CD14-positive monocyte (primary cell): ENCODE data around the gene BHMT. TPM values are rescaled to one million over a fixed set of nuclear protein-coding genes. Genes with fewer than 3 reads are reported as not detected.

ENCODE experiments used
- DNase-seq, 3 donors: peaks; one replicate each; pipeline ENCODE4 v3.0.0-alpha.2; 2011 to 2022
- H2AFZ ChIP-seq: 2 replicates; pipeline ENCODE4 v1.6.0; 2012; ENCODE audit warnings: mild to moderate bottlenecking, low read depth, low read length, inconsistent platforms; ENCODE audit not compliant: insufficient read depth, poor library complexity, severe bottlenecking
- H3K27ac ChIP-seq, 2 donors: 1 replicate in 1 of 2; 2 replicates in 1 of 2; pipeline ENCODE4 v1.5.1; 2012 to 2013; ENCODE audit warnings: low read length in 2 of 2, control low read depth in 1 of 2, inconsistent platforms in 1 of 2, low read depth in 1 of 2, mild to moderate bottlenecking in 1 of 2
- H3K27me3 ChIP-seq, 2 donors: one replicate each; pipeline versions ENCODE4 v1.6.0 to v1.6.1; 2011 to 2013; ENCODE audit warnings: low read length in 2 of 2; ENCODE audit not compliant: control insufficient read depth in 2 of 2, insufficient read depth in 2 of 2
- H3K36me3 ChIP-seq, 2 donors: replicated peaks in 1 of 2; 1 replicate in 1 of 2; 2 replicates in 1 of 2; pipeline versions ENCODE4 v1.5.1 to v1.6.1; 2012 to 2013; ENCODE audit warnings: low read length in 2 of 2, control low read depth in 1 of 2, inconsistent platforms in 1 of 2, mild to moderate bottlenecking in 1 of 2; ENCODE audit not compliant: insufficient read depth in 2 of 2, control insufficient read depth in 1 of 2
- H3K4me1 ChIP-seq, 2 donors: 1 replicate in 1 of 2; 2 replicates in 1 of 2; pipeline versions ENCODE4 v1.5.1 to v1.6.1; 2012 to 2013; ENCODE audit warnings: low read length in 2 of 2, control low read depth in 1 of 2, inconsistent platforms in 1 of 2, mild to moderate bottlenecking in 1 of 2, moderate library complexity in 1 of 2; ENCODE audit not compliant: insufficient read depth in 2 of 2, control insufficient read depth in 1 of 2
- H3K4me2 ChIP-seq: replicated peaks from 2 replicates; pipeline ENCODE3; 2012; ENCODE audit warnings: low read length, moderate library complexity, mild to moderate bottlenecking; ENCODE audit not compliant: poor library complexity, severe bottlenecking; ENCODE audit errors: extremely low read depth
- H3K4me3 ChIP-seq, 3 experiments: fragments of 200-600 bp in 1 of 3; sonication (generic) in 1 of 3; replicated peaks in 1 of 3; 1 replicate in 2 of 3; 2 replicates in 1 of 3; pipeline ENCODE4 v1.5.1; 2011 to 2013; ENCODE audit warnings: low read length in 3 of 3, mild to moderate bottlenecking in 3 of 3, control low read depth in 2 of 3, low read depth in 2 of 3, inconsistent platforms in 1 of 3, moderate library complexity in 1 of 3
- H3K79me2 ChIP-seq: 2 replicates; pipeline ENCODE4 v1.6.0; 2012; ENCODE audit warnings: mild to moderate bottlenecking, control low read depth, inconsistent platforms, low read length, moderate library complexity; ENCODE audit not compliant: insufficient read depth
- H3K9ac ChIP-seq: 2 replicates; pipeline ENCODE4 v1.6.0; 2017; ENCODE audit warnings: low read length, mild to moderate bottlenecking; ENCODE audit not compliant: insufficient read depth, poor library complexity, severe bottlenecking
- H3K9me3 ChIP-seq, 2 donors: replicated peaks in 1 of 2; 1 replicate in 1 of 2; 2 replicates in 1 of 2; pipeline versions ENCODE4 v1.5.1 to v1.6.1; 2012 to 2013; ENCODE audit warnings: low read length in 2 of 2, control low read depth in 1 of 2; ENCODE audit not compliant: control insufficient read depth in 1 of 2, insufficient read depth in 1 of 2
- H4K20me1 ChIP-seq: 2 replicates; pipeline ENCODE4 v1.6.0; 2012; ENCODE audit warnings: mild to moderate bottlenecking, low read length, control low read depth, moderate library complexity; ENCODE audit not compliant: insufficient read depth
- H3K27ac Mint-ChIP-seq, 7 donors: one replicate each; pipeline ENCODE4 v1.8.0; 2020; ENCODE audit warnings: mild to moderate bottlenecking in 7 of 7, mixed read lengths in 7 of 7, moderate library complexity in 6 of 7, inconsistent platforms in 2 of 7
- H3K27me3 Mint-ChIP-seq, 3 donors: one replicate each; pipeline ENCODE4 v1.8.0; 2021 to 2022; ENCODE audit warnings: low read depth in 3 of 3, mild to moderate bottlenecking in 3 of 3, mixed read lengths in 3 of 3, moderate library complexity in 3 of 3, inconsistent platforms in 1 of 3
- H3K36me3 Mint-ChIP-seq, 2 donors: one replicate each; pipeline ENCODE4 v1.8.0; 2020; ENCODE audit warnings: mixed read lengths in 2 of 2, inconsistent platforms in 1 of 2, mild to moderate bottlenecking in 1 of 2
- H3K4me1 Mint-ChIP-seq: one replicate; pipeline ENCODE4 v1.8.0; 2020; ENCODE audit warnings: mild to moderate bottlenecking, mixed read lengths
- H3K4me3 Mint-ChIP-seq, 2 donors: one replicate each; pipeline ENCODE4 v1.8.0; 2020; ENCODE audit warnings: mild to moderate bottlenecking in 2 of 2, mixed read lengths in 2 of 2, moderate library complexity in 1 of 2
- H3K9me3 Mint-ChIP-seq, 7 donors: one replicate each; pipeline ENCODE4 v1.8.0; 2020 to 2022; ENCODE audit warnings: mixed read lengths in 7 of 7, mild to moderate bottlenecking in 6 of 7, moderate library complexity in 6 of 7, inconsistent platforms in 2 of 7
- WGBS: methylation state at CpG from one replicate; pipeline ENCODE4 v1.1.5; 2013; ENCODE audit warnings: missing lambda C conversion rate; ENCODE audit not compliant: insufficient coverage; 5-methylcytosine and 5-hydroxymethylcytosine counted together
- intact Hi-C, 2 donors: fragments of 100-400 bp; cut with micrococcal nuclease; formaldehyde crosslinking; loops; one replicate each; pipeline versions ENCODE4 v1.15.0 to v1.15.1; 2023
- polyA plus RNA-seq, 3 donors: library from polyadenylated mRNA; depleted of rRNA in 1 of 3; unstranded in 2 of 3; stranded (reverse) in 1 of 3; fragments of 300-500 nt in 2 of 3; fragments of >200 nt in 1 of 3; fragmentation: Illumina TruSeq in 2 of 3; gene quantifications; 1 replicate in 2 of 3; 2 replicates in 1 of 3; pipeline ENCODE4 v1.2.3, GENCODE V29; 2012 to 2021
- TF ChIP-seq, protein P1 (sequence below): fragments of 200-600 bp; IDR thresholded peaks from one replicate; pipeline ENCODE4 v1.8.0; 2022; ENCODE audit warnings: antibody characterized with exemption, mild to moderate bottlenecking

The BHMT gene
- polyA plus RNA-seq, 3 donors, result not detected

DNA sequence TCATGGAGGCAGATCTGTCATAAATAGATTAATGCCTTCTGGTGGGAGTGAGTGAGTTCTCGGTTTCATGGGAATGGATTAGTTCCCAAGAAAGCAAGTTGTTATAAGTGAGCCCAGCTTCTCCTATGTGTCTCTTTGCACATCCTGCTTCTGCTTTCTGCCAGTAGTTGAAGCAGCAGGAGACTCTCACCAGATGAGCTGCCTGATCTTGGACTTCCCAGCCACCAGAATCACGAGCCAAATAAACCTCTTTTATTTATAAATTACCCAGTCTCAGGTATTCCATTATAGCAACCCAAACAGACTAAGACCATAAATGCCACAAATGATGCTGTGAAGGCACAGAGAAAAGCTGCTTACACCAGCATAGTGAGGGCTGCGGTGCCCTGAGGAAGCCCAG, 28.9 kb downstream of the BHMT start:
- 70% methylated on average over 2 of the region's 3 CpGs for WGBS
- Mint-ChIP-seq H3K36me3 (no peaks in the 10 kb centered on the region), H3K4me1 (peaks cover 2% of the 10 kb centered on the region), H3K27me3 (peaks cover 0 to 5% (median 2%) of the 10 kb centered on the region in 3 donors), H3K27ac (no peak overlapping the region), H3K9me3 (peaks cover 4 to 16% (median 8%) of the 10 kb centered on the region in 7 donors), H3K4me3 (no peak overlapping the region)
- DNase-seq, result no peak
- Histone ChIP-seq H3K4me1 (no peaks in the 10 kb centered on the region), H3K27ac (no peak overlapping the region), H3K79me2 (no peaks in the 10 kb centered on the region), H3K36me3 (no peaks in the 10 kb centered on the region), H2AFZ (no peak overlapping the region), H3K9me3 (peaks cover 0 to 4% of the 10 kb centered on the region in 2 donors), H3K9ac (no peak overlapping the region), H4K20me1 (no peaks in the 10 kb centered on the region), H3K4me3 (no peak overlapping the region), H3K4me2 (no peak overlapping the region), H3K27me3 (no peaks in the 10 kb centered on the region)
- TF ChIP-seq, protein P1, sequence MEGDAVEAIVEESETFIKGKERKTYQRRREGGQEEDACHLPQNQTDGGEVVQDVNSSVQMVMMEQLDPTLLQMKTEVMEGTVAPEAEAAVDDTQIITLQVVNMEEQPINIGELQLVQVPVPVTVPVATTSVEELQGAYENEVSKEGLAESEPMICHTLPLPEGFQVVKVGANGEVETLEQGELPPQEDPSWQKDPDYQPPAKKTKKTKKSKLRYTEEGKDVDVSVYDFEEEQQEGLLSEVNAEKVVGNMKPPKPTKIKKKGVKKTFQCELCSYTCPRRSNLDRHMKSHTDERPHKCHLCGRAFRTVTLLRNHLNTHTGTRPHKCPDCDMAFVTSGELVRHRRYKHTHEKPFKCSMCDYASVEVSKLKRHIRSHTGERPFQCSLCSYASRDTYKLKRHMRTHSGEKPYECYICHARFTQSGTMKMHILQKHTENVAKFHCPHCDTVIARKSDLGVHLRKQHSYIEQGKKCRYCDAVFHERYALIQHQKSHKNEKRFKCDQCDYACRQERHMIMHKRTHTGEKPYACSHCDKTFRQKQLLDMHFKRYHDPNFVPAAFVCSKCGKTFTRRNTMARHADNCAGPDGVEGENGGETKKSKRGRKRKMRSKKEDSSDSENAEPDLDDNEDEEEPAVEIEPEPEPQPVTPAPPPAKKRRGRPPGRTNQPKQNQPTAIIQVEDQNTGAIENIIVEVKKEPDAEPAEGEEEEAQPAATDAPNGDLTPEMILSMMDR, result no peak
- intact Hi-C loops, result no loop called here

DNA sequence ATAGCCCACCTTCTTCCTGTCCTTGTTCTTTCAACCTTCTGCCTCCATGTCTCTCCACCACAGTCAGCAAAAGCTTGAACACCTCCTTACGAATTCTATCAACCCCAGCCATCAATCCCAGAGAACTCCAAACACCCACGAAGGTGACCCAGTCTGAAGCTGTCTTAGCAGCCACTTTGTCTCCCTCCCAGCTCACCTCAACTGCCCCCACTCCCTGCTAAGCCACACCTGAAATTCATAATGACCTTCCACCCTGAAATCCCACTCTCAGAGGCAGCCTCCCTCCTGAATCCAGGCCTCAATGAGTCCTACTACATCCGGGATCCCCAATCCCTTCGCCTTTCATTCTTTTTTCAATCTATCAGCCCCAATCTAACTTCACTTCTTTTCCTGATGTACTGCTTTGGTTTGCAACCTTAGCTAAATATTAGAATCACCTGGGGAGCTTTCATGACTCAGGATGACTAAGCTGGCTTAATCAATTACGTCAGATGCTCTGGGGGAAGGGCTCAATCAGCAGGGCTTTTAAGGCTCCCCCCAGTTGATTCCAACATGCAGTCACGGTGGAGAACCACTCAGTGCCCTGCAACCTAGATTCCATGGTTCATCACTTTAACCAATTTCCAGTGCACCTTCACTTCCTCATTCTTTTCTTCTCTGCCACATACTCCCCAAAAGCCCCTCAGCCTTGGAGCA, 32.2 kb downstream of the BHMT start:
- Histone ChIP-seq H4K20me1 (no peaks in the 10 kb centered on the region), H3K9ac (no peak overlapping the region), H3K27me3 (no peaks in the 10 kb centered on the region), H3K79me2 (no peaks in the 10 kb centered on the region), H3K4me3 (no peak overlapping the region), H3K9me3 (peaks cover 0 to 4% of the 10 kb centered on the region in 2 donors), H2AFZ (no peak overlapping the region), H3K36me3 (no peaks in the 10 kb centered on the region), H3K4me1 (no peaks in the 10 kb centered on the region), H3K27ac (no peak overlapping the region), H3K4me2 (no peak overlapping the region)
- H3K9me3 Mint-ChIP-seq, result peaks cover 4 to 16% (median 8%) of the 10 kb centered on the region in 7 donors
- H3K36me3 Mint-ChIP-seq, result no peaks in the 10 kb centered on the region
- no peak for DNase-seq
- 89% methylated on average over 5 of the region's 6 CpGs for WGBS
- H3K4me1 Mint-ChIP-seq, result peaks cover 12% of the 10 kb centered on the region
- peaks cover 0 to 2% (median 1%) of the 10 kb centered on the region in 3 donors for H3K27me3 Mint-ChIP-seq
- intact Hi-C loops, result no loop called here
- no peak overlapping the region for H3K27ac Mint-ChIP-seq
- TF ChIP-seq, protein P1, result no peak
- H3K4me3 Mint-ChIP-seq, result no peak overlapping the region
